Neuronal stem cell (in vitro differentiated cells): ENCODE data around the gene MFAP4.
A peak's percentile ranks its signal among the peaks of the same experiment; 100 is the strongest.

ENCODE experiments used
- DNase-seq: peaks from one replicate; pipeline ENCODE4 v3.0.0-alpha.2; 2013; ENCODE audit warnings: low spot score
- H2AFZ ChIP-seq: one replicate; pipeline ENCODE4 v1.6.1; 2013; ENCODE audit warnings: mild to moderate bottlenecking, low read length, inconsistent platforms
- H2AK5ac ChIP-seq: 2 replicates; pipeline ENCODE4 v1.6.1; 2013; ENCODE audit warnings: low read depth, mild to moderate bottlenecking, inconsistent platforms, low read length, moderate library complexity, mixed read lengths
- H2BK120ac ChIP-seq: 2 replicates; pipeline ENCODE4 v1.6.1; 2013; ENCODE audit warnings: low read depth, mild to moderate bottlenecking, inconsistent platforms, low read length, moderate library complexity, mixed read lengths
- H2BK12ac ChIP-seq: one replicate; pipeline ENCODE4 v1.6.1; 2013; ENCODE audit warnings: low read length, inconsistent platforms
- H2BK15ac ChIP-seq: 2 replicates; pipeline ENCODE4 v1.6.1; 2013; ENCODE audit warnings: mild to moderate bottlenecking, low read length, inconsistent platforms, mixed read lengths
- H2BK5ac ChIP-seq: one replicate; pipeline ENCODE4 v1.6.1; 2013; ENCODE audit warnings: inconsistent platforms, mild to moderate bottlenecking, low read length, moderate library complexity
- H3K14ac ChIP-seq: one replicate; pipeline ENCODE4 v1.6.1; 2013; ENCODE audit warnings: low read length, inconsistent platforms
- H3K18ac ChIP-seq: 2 replicates; pipeline ENCODE4 v1.6.1; 2013; ENCODE audit warnings: low read length, inconsistent platforms
- H3K23ac ChIP-seq: 2 replicates; pipeline ENCODE4 v1.6.1; 2013; ENCODE audit warnings: low read depth, mild to moderate bottlenecking, mixed read lengths, low read length, inconsistent platforms; ENCODE audit not compliant: poor library complexity
- H3K27ac ChIP-seq: replicated peaks from 3 replicates; pipeline ENCODE4 v1.5.1; 2013; ENCODE audit warnings: low read length, inconsistent platforms
- H3K27me3 ChIP-seq, 3 experiments: 2 replicates each; pipeline ENCODE4 v1.6.1; 2013; ENCODE audit warnings: low read length in 3 of 3, mild to moderate bottlenecking in 2 of 3, inconsistent platforms in 1 of 3, low read depth in 1 of 3, mixed read lengths in 1 of 3, moderate library complexity in 1 of 3; ENCODE audit not compliant: control insufficient read depth in 3 of 3, insufficient read depth in 3 of 3
- H3K36me3 ChIP-seq, 2 donors: replicated peaks in 1 of 2; 2 replicates each; pipeline ENCODE4 v1.6.1; 2013; ENCODE audit warnings: low read length in 2 of 2; ENCODE audit not compliant: control insufficient read depth in 2 of 2, insufficient read depth in 2 of 2
- H3K4ac ChIP-seq: 2 replicates; pipeline ENCODE4 v1.6.1; 2013; ENCODE audit warnings: inconsistent platforms, mild to moderate bottlenecking, low read length, moderate library complexity
- H3K4me1 ChIP-seq, 2 donors: 1 replicate in 1 of 2; 2 replicates in 1 of 2; pipeline ENCODE4 v1.6.1; 2013; ENCODE audit warnings: low read length in 2 of 2, low read depth in 1 of 2; ENCODE audit not compliant: control insufficient read depth in 2 of 2, insufficient read depth in 1 of 2
- H3K4me2 ChIP-seq: one replicate; pipeline ENCODE4 v1.6.1; 2013; ENCODE audit warnings: mild to moderate bottlenecking, low read length, inconsistent platforms; ENCODE audit not compliant: insufficient read depth, poor library complexity, severe bottlenecking
- H3K4me3 ChIP-seq, 2 donors: 2 replicates each; pipeline ENCODE4 v1.5.1; 2013; ENCODE audit warnings: low read length in 2 of 2, mild to moderate bottlenecking in 2 of 2, inconsistent platforms in 1 of 2, moderate library complexity in 1 of 2
- H3K79me1 ChIP-seq: one replicate; pipeline ENCODE4 v1.6.1; 2013; ENCODE audit warnings: low read depth, mild to moderate bottlenecking, inconsistent platforms, low read length, moderate library complexity
- H3K9ac ChIP-seq: one replicate; pipeline ENCODE4 v1.6.1; 2013; ENCODE audit warnings: mild to moderate bottlenecking, low read depth, low read length, inconsistent platforms; ENCODE audit not compliant: poor library complexity
- H3K9me3 ChIP-seq, 2 donors: replicated peaks in 1 of 2; 2 replicates each; pipeline versions ENCODE3 to v1.6.1; 2013; ENCODE audit warnings: low read length in 2 of 2, mild to moderate bottlenecking in 2 of 2, inconsistent platforms in 1 of 2, low read depth in 1 of 2, mixed read lengths in 1 of 2, moderate library complexity in 1 of 2; ENCODE audit not compliant: control insufficient read depth in 2 of 2, insufficient read depth in 1 of 2
- H4K8ac ChIP-seq: one replicate; pipeline ENCODE4 v1.6.1; 2013; ENCODE audit warnings: low read depth, mild to moderate bottlenecking, inconsistent platforms, low read length, moderate library complexity
- H4K91ac ChIP-seq: one replicate; pipeline ENCODE4 v1.6.1; 2013; ENCODE audit warnings: low read length, low read depth, mild to moderate bottlenecking, inconsistent platforms; ENCODE audit not compliant: poor library complexity
- WGBS, 2 donors: extraction: QIAGEN DNeasy Blood & Tissue Kit; methylation state at CpG; one replicate each; pipeline ENCODE4 v1.1.7; 2013; ENCODE audit warnings: missing lambda C conversion rate in 2 of 2, mixed read lengths in 1 of 2; ENCODE audit not compliant: insufficient read length in 2 of 2, insufficient replicate concordance in 1 of 2; ENCODE audit errors: extremely low coverage in 2 of 2; 5-methylcytosine and 5-hydroxymethylcytosine counted together

Gene MFAP4

DNA sequence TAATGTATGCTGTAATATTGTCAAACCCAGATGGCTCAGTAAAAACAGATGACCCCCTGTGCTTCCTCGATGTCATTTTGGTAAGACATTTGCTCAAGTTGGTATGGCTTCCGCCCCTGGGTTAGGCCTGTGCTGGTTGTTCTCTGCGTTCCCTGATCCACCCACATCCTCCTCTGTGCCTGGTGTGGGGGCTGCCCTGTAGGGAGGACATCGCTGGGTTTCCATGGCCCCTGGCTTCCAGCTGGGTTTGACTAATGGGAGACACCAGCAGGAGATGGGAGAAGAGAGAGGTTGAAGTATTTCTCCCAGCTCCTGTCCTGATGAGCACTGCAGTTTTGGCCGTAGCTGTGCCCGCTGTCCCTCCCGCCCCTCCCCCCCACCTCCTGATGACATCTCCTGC is 4.4 kb upstream of the MFAP4 start:
- Histone ChIP-seq H2BK15ac (no peak overlapping the region), H3K9me3 (no peaks in the 10 kb centered on the region), H3K4me3 (no peak overlapping the region), H3K4me2 (no peak overlapping the region), H2BK5ac (no peak overlapping the region), H3K27me3 (peaks cover 0 to 40% (median 0%) of the 10 kb centered on the region in 3 experiments), H2AFZ (no peak overlapping the region), H4K91ac (no peak overlapping the region), H3K36me3 (no peaks in the 10 kb centered on the region), H3K23ac (no peak overlapping the region), H3K4ac (no peak overlapping the region), H3K14ac (no peak overlapping the region), H3K18ac (no peak overlapping the region), H2BK120ac (no peak overlapping the region), H3K4me1 (peaks cover 11 to 15% of the 10 kb centered on the region in 2 donors), H2BK12ac (no peak overlapping the region), H3K9ac (no peak overlapping the region), H3K79me1 (no peaks in the 10 kb centered on the region), H4K8ac (no peak overlapping the region), H3K27ac (no peak overlapping the region), H2AK5ac (no peak overlapping the region)
- no CpG with 5 or more reads among the region's 7 CpGs for WGBS, 2 donors
- DNase-seq = no peak

DNA sequence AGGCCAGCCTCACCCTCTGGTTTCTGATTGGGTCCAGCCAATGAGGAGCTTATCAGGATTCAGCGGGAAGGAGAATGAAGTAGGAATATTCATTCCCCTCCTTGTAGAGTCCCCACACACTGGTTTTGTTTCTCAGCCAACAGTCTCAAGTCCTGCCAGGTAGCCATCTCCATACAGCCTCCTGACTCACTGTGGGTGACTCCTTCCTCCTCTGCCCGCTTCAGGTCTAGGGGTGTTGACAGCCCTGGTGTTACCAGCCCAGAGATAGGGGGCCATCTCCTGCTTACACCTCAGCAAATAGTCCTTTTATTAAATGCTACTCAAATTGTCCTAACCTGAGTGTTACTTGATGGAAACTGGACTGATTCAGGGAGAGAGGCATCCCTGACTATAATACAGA is 4.0 kb upstream of the MFAP4 start:
- Histone ChIP-seq H3K79me1 (no peaks in the 10 kb centered on the region), H3K4me3 (no peak overlapping the region), H3K4me1 (peaks cover 11 to 19% of the 10 kb centered on the region in 2 donors), H3K4ac (no peak overlapping the region), H3K4me2 (no peak overlapping the region), H3K9ac (no peak overlapping the region), H2BK12ac (no peak overlapping the region), H3K9me3 (no peaks in the 10 kb centered on the region), H3K18ac (no peak overlapping the region), H3K36me3 (peaks cover 0 to 1% of the 10 kb centered on the region in 2 donors), H3K14ac (no peak overlapping the region), H2AFZ (no peak overlapping the region), H4K91ac (no peak overlapping the region), H3K27ac (no peak overlapping the region), H2AK5ac (no peak overlapping the region), H4K8ac (no peak overlapping the region), H2BK15ac (no peak overlapping the region), H2BK5ac (no peak overlapping the region), H3K27me3 (peaks cover 0 to 40% (median 0%) of the 10 kb centered on the region in 3 experiments), H3K23ac (no peak overlapping the region), H2BK120ac (no peak overlapping the region)
- no peak for DNase-seq
- no CpG with 5 or more reads among the region's 2 CpGs for WGBS, 2 donors

DNA sequence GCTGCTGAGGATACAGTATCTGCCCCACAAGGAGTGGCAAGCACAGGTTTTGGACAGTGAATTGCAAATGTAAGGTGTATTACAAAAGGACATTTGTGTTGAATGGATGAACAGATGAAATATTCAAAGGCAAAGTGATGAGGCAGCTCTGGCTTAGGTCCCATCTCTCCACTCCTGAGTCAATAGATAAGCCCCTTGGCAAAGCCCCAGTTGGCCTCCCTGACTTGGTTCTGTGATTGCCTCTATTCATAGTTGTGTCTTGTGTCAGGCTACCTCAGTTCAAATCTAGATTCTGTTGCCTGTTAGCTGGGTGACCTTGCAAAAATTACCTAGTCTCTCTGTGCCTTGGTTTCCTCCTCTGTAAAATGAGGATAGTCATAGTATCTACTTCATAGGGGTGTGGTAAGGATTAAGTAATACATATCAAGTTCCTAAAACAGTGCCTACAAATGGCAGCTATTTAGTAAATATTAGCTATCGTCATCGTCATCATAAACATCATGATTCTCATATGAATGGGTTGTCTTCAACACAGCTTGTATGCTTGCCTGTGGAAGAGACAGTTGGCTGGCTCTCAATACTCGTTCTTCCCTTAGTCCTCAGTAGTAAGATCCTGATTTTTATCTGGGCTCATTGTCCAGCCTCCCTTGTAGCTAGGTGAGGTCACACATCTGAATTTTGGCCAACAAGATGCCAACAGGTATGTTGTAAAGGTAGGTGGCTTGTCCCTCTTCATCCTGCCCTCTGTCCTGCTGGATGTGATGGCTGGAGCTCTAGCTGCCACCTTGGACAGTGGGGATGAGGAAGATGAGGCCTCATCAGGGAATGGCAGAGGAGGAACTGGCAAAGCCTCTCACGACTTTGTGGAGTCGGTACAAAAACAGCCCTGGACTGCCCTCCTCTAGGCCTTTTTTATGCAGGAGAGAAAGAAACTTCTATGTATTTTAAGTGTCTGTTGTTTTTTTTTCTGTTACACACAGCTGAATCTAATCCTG is 2.1 kb upstream of the MFAP4 start:
- Histone ChIP-seq H3K4me1 (peaks cover 11 to 19% of the 10 kb centered on the region in 2 donors), H3K27me3 (peaks cover 0 to 40% (median 0%) of the 10 kb centered on the region in 3 experiments), H2BK15ac (no peak overlapping the region), H3K14ac (no peak overlapping the region), H3K23ac (no peak overlapping the region), H4K8ac (no peak overlapping the region), H3K36me3 (peaks cover 14 to 17% of the 10 kb centered on the region in 2 donors), H4K91ac (no peak overlapping the region), H3K4ac (no peak overlapping the region), H2BK12ac (no peak overlapping the region), H3K79me1 (no peaks in the 10 kb centered on the region), H3K18ac (no peak overlapping the region), H3K4me2 (no peak overlapping the region), H2AK5ac (no peak overlapping the region), H3K9me3 (no peaks in the 10 kb centered on the region), H2BK120ac (no peak overlapping the region), H2AFZ (no peak overlapping the region), H3K9ac (no peak overlapping the region), H3K4me3 (no peak overlapping the region), H2BK5ac (no peak overlapping the region), H3K27ac (no peak overlapping the region)
- DNase-seq = no peak
- no CpG with 5 or more reads among the region's 5 CpGs for WGBS, 2 donors

DNA sequence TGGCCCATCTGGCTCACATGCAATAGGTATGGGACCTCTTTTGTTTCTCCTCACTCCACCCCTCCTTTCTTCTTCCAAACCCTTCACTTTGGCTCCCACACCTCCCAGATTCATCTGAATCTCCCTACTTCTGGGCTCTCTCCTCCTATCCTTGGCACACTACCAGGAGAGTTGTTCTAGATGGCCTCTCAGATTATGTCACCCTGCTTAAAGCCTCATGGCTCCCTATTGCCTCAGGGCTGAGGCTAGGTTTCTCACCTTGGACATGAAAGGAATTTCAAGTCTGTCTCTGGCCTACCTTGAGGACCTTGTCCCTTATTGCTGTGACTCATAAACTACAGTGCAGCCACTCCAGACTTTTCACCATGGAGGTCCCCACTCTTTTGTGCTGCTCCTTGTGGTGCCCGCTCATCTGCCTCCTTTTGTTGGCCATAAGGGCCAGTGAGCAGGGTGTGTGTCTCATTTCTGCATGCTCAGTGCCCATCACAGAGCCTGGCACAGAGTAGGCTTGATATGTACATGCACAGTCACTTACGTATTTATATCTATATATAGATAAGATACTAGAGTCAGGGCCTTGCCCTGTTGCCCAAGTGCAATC is 1.0 kb upstream of the MFAP4 start:
- Histone ChIP-seq H4K8ac (no peak overlapping the region), H4K91ac (no peak overlapping the region), H3K14ac (no peak overlapping the region), H3K4me2 (peak overlapping the region; percentile 43), H3K4me3 (no peak overlapping the region), H3K9me3 (no peaks in the 10 kb centered on the region), H2BK12ac (peak overlapping the region; percentile 8), H3K18ac (no peak overlapping the region), H2AFZ (peak overlapping the region; percentile 94), H3K4me1 (peaks cover 11 to 19% of the 10 kb centered on the region in 2 donors), H3K79me1 (no peaks in the 10 kb centered on the region), H3K9ac (no peak overlapping the region), H3K4ac (no peak overlapping the region), H2AK5ac (peak overlapping the region; percentile 65), H3K36me3 (peaks cover 22 to 27% of the 10 kb centered on the region in 2 donors), H3K27ac (no peak overlapping the region), H2BK120ac (no peak overlapping the region), H3K23ac (no peak overlapping the region), H2BK15ac (peak overlapping the region; percentile 6), H3K27me3 (peaks cover 0 to 30% (median 0%) of the 10 kb centered on the region in 3 experiments), H2BK5ac (no peak overlapping the region)
- no CpG with 5 or more reads among the region's 2 CpGs for WGBS, 2 donors
- no peak for DNase-seq
